Measurements from ENCODE around the gene TTC7B. TPM values are rescaled to one million over a fixed set of nuclear protein-coding genes. Genes with fewer than 3 reads are reported as not detected.

The TTC7B gene
- total RNA-seq, 1 donor from 2014 or later: 20.6 TPM

GRCh38 chr14:90607141-90607540 lies 209.1 kb downstream of the TTC7B start:
- H3K9me3 Mint-ChIP-seq: no peaks in the 10 kb centered on the region
- Histone ChIP-seq H3K79me2 (ENCODE audit: low read depth) (no peaks in the 10 kb centered on the region), H3K4me2 (no peak overlapping the region), H3F3A (ENCODE audit: low read depth) (peaks cover 20% of the 10 kb centered on the region), H3K4me1 (peaks cover 61% of the 10 kb centered on the region), H3K9ac (no peak overlapping the region), H3K4me3 (no peak overlapping the region), H2AFZ (replicated peaks) (no peak overlapping the region), H3K27ac (no peak overlapping the region), H3K36me3 (no peaks in the 10 kb centered on the region), H3K27me3 (no peaks in the 10 kb centered on the region), H3K9me3 (ENCODE audit: low read depth) (no peaks in the 10 kb centered on the region), H4K20me1 (ENCODE audit: low read depth) (no peaks in the 10 kb centered on the region)
- H3K27ac Mint-ChIP-seq: no peak overlapping the region
- no peaks in the 10 kb centered on the region for H3K27me3 Mint-ChIP-seq (ENCODE audit: insufficient read depth, low read depth)
- H3K4me3 Mint-ChIP-seq: no peak overlapping the region
- peaks cover 7% of the 10 kb centered on the region for H3K36me3 Mint-ChIP-seq
- TF ChIP-seq CTCF (IDR thresholded peaks at IDR 0.05) (no peak), EZH2phosphoT487 (IDR thresholded peaks at IDR 0.05) (no peak), EZH2 (IDR thresholded peaks at IDR 0.05) (no peak)
- H3K4me1 Mint-ChIP-seq: peaks cover 56% of the 10 kb centered on the region
- DNase-seq (ENCODE audit: low spot score): no peak

- H3K9me3 ChIP-seq (ENCODE audit: low read depth): no peaks in the 10 kb centered on the region
- H3K36me3 ChIP-seq: no peaks in the 10 kb centered on the region
- no peaks in the 10 kb centered on the region for H3K27me3 ChIP-seq
- H3K36me3 Mint-ChIP-seq: peaks cover 7% of the 10 kb centered on the region
- no peaks in the 10 kb centered on the region for H3K27me3 Mint-ChIP-seq (ENCODE audit: insufficient read depth, low read depth)
- no peak overlapping the region for H3K9ac ChIP-seq
- H3K4me2 ChIP-seq: no peak overlapping the region
- peaks cover 56% of the 10 kb centered on the region for H3K4me1 Mint-ChIP-seq
- no peak overlapping the region for H3K4me3 ChIP-seq
- no peak overlapping the region for H3K27ac ChIP-seq
- no peaks in the 10 kb centered on the region for H3K79me2 ChIP-seq (ENCODE audit: low read depth)
- peaks cover 20% of the 10 kb centered on the region for H3F3A ChIP-seq (ENCODE audit: low read depth)
- H3K9me3 Mint-ChIP-seq: no peaks in the 10 kb centered on the region
- no peak overlapping the region for H2AFZ ChIP-seq (replicated peaks)
- DNase-seq (ENCODE audit: low spot score): no peak
- H4K20me1 ChIP-seq (ENCODE audit: low read depth): no peaks in the 10 kb centered on the region
- peaks cover 61% of the 10 kb centered on the region for H3K4me1 ChIP-seq
- H3K4me3 Mint-ChIP-seq: no peak overlapping the region
- H3K27ac Mint-ChIP-seq: no peak overlapping the region
- TF ChIP-seq CTCF (IDR thresholded peaks at IDR 0.05): no peak
- no peak for TF ChIP-seq EZH2phosphoT487 (IDR thresholded peaks at IDR 0.05)
- TF ChIP-seq EZH2 (IDR thresholded peaks at IDR 0.05): no peak
Measured at GRCh38 chr14:90606434-90606833, 209.8 kb downstream of the TTC7B start.

- Mint-ChIP-seq H3K9me3 (no peaks in the 10 kb centered on the region), H3K27ac (no peak overlapping the region), H3K27me3 (ENCODE audit: insufficient read depth, low read depth) (no peaks in the 10 kb centered on the region), H3K36me3 (peaks cover 7% of the 10 kb centered on the region), H3K4me1 (peaks cover 57% of the 10 kb centered on the region), H3K4me3 (no peak overlapping the region)
- no peak overlapping the region for H3K9ac ChIP-seq
- no peaks in the 10 kb centered on the region for H3K79me2 ChIP-seq (ENCODE audit: low read depth)
- no peak overlapping the region for H3K27ac ChIP-seq
- no peaks in the 10 kb centered on the region for H4K20me1 ChIP-seq (ENCODE audit: low read depth)
- H3K4me3 ChIP-seq: no peak overlapping the region
- peaks cover 61% of the 10 kb centered on the region for H3K4me1 ChIP-seq
- TF ChIP-seq EZH2 (IDR thresholded peaks at IDR 0.05) (no peak), EZH2phosphoT487 (IDR thresholded peaks at IDR 0.05) (no peak), CTCF (IDR thresholded peaks at IDR 0.05) (no peak)
- no peak overlapping the region for H2AFZ ChIP-seq (replicated peaks)
- no peaks in the 10 kb centered on the region for H3K27me3 ChIP-seq
- H3K9me3 ChIP-seq (ENCODE audit: low read depth): no peaks in the 10 kb centered on the region
- peak; percentile 34 for DNase-seq (ENCODE audit: low spot score)
- peaks cover 20% of the 10 kb centered on the region for H3F3A ChIP-seq (ENCODE audit: low read depth)
- no peaks in the 10 kb centered on the region for H3K36me3 ChIP-seq
- peak overlapping the region; percentile 68 for H3K4me2 ChIP-seq
Measured at GRCh38 chr14:90605430-90605829, 210.8 kb downstream of the TTC7B start.

All from neural progenitor cell (in vitro differentiated cells).